WI38 (cell line): ENCODE measurements around the gene NRG3.

Source experiments
- H3K4me3 ChIP-seq: 2 replicates; pipeline ENCODE4 v1.5.1; 2011; ENCODE audit warnings: low read depth, mild to moderate bottlenecking, control low read depth, low read length
- CTCF ChIP-seq: IDR thresholded peaks from 2 replicates; pipeline ENCODE4 v1.5.1; 2012; ENCODE audit warnings: low read depth, mild to moderate bottlenecking, control low read depth, low read length

Gene NRG3

GRCh38 chr10:81872206-81872862 is 2.7 kb upstream of the NRG3 start:
- H3K4me3 ChIP-seq = no peak overlapping the region
- no peak for TF ChIP-seq CTCF

DNA sequence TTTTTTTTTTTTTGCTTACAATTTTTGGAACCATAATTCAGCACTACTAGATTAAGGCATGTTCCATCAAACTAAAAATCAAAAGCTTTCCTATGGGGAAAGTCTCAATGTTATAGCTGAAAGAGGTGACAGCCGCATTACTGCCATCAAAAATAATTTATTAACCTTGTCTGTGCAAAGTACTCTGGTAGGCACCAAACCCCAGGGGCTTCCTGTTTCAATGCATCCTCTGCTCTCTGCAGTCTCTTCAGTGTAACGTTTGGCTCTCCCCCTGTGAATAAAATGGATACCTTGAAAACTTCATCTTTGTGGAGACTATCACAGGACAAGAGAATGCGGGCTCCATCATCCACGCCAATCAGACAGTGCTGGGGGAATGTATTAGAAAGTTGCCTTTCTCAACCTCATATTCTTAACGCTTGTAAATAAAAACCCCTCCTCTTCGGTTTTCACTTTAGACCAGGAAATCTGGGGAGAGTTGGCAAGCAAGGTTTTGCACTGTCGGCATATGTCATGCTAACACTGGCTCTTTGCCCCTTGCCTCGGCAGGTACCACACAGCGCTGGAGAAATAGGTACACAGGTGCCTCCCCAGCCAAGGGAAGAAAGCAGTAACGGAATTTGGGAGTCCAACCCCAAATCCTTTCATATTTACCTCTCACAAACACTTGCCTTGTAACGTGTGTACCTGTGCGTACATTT is 1.6 kb upstream of the NRG3 start:
- H3K4me3 ChIP-seq = no peak overlapping the region
- no peak for TF ChIP-seq CTCF

DNA sequence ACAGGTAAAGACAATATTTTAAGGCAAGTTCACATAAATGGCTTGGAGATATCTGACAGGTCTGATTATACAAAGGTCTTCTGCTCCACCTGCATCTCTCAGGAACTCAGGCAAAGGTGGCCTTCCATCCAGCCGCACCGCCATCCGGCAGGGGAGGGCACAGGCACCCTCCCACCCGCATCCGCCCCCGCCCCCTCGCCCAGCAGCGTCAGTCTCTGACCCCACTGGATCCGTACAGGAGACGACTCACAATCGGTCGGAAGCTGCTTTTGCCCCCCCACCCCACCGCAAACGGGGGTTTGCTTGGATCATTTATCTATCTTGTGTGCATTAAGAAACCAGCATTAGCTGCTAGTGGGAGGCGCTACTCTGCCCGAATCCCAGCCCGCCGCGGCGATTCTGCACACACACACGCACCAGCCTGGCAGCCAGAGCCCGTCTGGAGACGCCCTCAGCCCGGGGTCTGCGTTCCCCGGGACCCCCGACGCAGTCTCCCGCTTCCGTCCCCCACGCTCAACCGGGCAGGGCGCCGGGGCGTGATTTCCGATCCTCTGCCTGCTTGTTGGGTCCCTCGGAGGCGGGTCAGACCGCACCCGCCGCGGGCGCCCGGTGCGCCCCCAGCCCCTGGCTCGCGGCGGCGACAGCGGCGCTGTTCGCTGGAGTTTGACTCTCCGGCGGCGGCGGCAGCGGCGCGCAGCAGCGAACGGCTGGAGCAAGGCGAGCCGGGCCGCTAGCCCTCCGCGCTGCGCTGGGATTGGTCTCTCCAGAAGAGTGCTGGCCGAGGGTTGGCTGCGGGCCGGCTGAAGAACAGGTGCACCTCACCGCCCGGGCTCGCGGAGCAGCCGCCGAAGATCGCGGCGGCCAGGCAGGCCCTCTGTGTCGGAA is 820 bp upstream of the NRG3 start:
- no peak overlapping the region for H3K4me3 ChIP-seq
- TF ChIP-seq CTCF = no peak

DNA sequence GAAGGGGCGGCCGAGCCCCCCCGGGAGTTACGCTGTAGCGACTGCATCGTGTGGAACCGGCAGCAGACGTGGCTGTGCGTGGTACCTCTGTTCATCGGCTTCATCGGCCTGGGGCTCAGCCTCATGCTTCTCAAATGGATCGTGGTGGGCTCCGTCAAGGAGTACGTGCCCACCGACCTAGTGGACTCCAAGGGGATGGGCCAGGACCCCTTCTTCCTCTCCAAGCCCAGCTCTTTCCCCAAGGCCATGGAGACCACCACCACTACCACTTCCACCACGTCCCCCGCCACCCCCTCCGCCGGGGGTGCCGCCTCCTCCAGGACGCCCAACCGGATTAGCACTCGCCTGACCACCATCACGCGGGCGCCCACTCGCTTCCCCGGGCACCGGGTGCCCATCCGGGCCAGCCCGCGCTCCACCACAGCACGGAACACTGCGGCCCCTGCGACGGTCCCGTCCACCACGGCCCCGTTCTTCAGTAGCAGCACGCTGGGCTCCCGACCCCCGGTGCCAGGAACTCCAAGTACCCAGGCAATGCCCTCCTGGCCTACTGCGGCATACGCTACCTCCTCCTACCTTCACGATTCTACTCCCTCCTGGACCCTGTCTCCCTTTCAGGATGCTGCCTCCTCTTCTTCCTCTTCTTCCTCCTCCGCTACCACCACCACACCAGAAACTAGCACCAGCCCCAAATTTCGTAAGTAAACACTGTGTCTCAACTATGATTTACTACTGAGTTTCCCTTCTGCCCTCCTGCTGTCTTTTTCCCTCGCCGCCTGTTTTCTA is 666 bp downstream of the NRG3 start:
- no peak for TF ChIP-seq CTCF
- H3K4me3 ChIP-seq = no peak overlapping the region

GRCh38 chr10:81876253-81877077 is 1.5 kb downstream of the NRG3 start:
- no peak overlapping the region for H3K4me3 ChIP-seq
- TF ChIP-seq CTCF = no peak

GRCh38 chr10:81877596-81877995 is 2.6 kb downstream of the NRG3 start:
- TF ChIP-seq CTCF = no peak
- H3K4me3 ChIP-seq = no peak overlapping the region
